ENCODE results near the gene GRIN2C. TPM values are rescaled to one million over a fixed set of nuclear protein-coding genes. Genes with fewer than 3 reads are reported as not detected.

GRIN2C gene
- total and polyA plus RNA-seq, 2 of the 4 experiments (the other 2 are of a cell fraction), result 0.22 TPM; not detected in 1

GRCh38 chr17:74873874-74874614 is 14.4 kb upstream of the GRIN2C start (continued):
- TF ChIP-seq POLR2A (IDR thresholded peaks at IDR 0.05; ENCODE audit: low read depth, low read length), result no peak
- no peak for TF ChIP-seq MAZ (IDR thresholded peaks at IDR 0.05; ENCODE audit: borderline replicate concordance, low read depth, low read length)

GRCh38 chr17:74873037-74873873 is 13.6 kb upstream of the GRIN2C start:
- ATAC-seq (ENCODE audit: low read depth) (peak; percentile 94), DNase-seq (peak; percentile 100)
- Histone ChIP-seq H3K4me3 (ENCODE audit: insufficient read depth, low read depth, low read length) (peak overlapping the region; percentile 73), H3K18ac (ENCODE audit: low read depth, low read length) (peak overlapping the region; percentile 34; the same call in 1 of the 2 replicates), H2BK20ac (ENCODE audit: low read depth, low read length) (no peak overlapping the region), H3K4me2 (ENCODE audit: low read depth, low read length) (peak overlapping the region; percentile 68), H3K4ac (ENCODE audit: low read depth, low read length) (peak overlapping the region; percentile 91), H3K9ac (ENCODE audit: low read depth, low read length) (peak overlapping the region; percentile 86), H2BK15ac (ENCODE audit: low read depth, low read length) (no peak overlapping the region), H4K8ac (ENCODE audit: low read depth in 2 of 2, low read length in 2 of 2) (peak overlapping the region; percentile 64 to 97), H3K36me3 (ENCODE audit: control insufficient read depth, insufficient read depth, low read length) (peaks cover 1% of the 10 kb centered on the region; the same call in 1 of the 2 replicates), H3K23ac (ENCODE audit: low read depth, low read length) (peak overlapping the region; percentile 92), H2BK120ac (ENCODE audit: low read depth, low read length) (no peak overlapping the region), H3K27ac (ENCODE audit: insufficient read depth, low read length) (peak overlapping the region; percentile 82), H2BK5ac (ENCODE audit: low read depth, low read length, poor library complexity, severe bottlenecking) (peak overlapping the region; percentile 73), H4K91ac (ENCODE audit: insufficient read depth, low read depth, low read length) (peak overlapping the region; percentile 80), H2AFZ (replicated peaks; ENCODE audit: low read length, poor library complexity) (peak overlapping the region; percentile 95), H3K27me3 (ENCODE audit: control insufficient read depth, insufficient read depth, low read length) (peaks cover 5% of the 10 kb centered on the region; the same call in 1 of the 2 replicates), H2AK9ac (replicated peaks; ENCODE audit: low read depth, low read length, poor library complexity) (peak overlapping the region; percentile 84), H3K56ac (ENCODE audit: extremely low read depth, insufficient read depth, low read length) (peak overlapping the region; percentile 84), H3K79me1 (ENCODE audit: low read depth in 1 of 2, low read length in 2 of 2) (peaks cover 17 to 35% of the 10 kb centered on the region in 2 experiments; a peak in 3 of 4 replicates), H4K20me1 (ENCODE audit: insufficient read depth, low read length) (0 out of 2 replicates have a peak, but pooled peaks cover 3% of the 10 kb centered on the region), H3K14ac (replicated peaks; ENCODE audit: low read depth, low read length) (peak overlapping the region; percentile 93), H2AK5ac (ENCODE audit: low read depth, low read length) (0 out of 2 replicates have a peak overlapping the region, but pooled peaks have one; percentile 16), H3K9me1 (ENCODE audit: insufficient read depth, low read length) (peaks cover 16% of the 10 kb centered on the region), H3K9me3 (ENCODE audit: control insufficient read depth, insufficient read depth, low read length) (no peaks in the 10 kb centered on the region), H3K4me1 (ENCODE audit: control insufficient read depth, insufficient read depth, low read length) (peaks cover 11% of the 10 kb centered on the region), H4K5ac (ENCODE audit: low read depth, low read length) (peak overlapping the region; percentile 88)
- ChIA-PET CTCF (interaction anchor here (1.0 to 1.2 kb wide), 4 partner anchors 11 to 128 kb away, joined by 3 to 5 read pairs (median 4); no protein-coding TSS in a partner anchor), POLR2A (ENCODE audit: unreplicated experiment) (interaction anchor here (0.8 to 1.2 kb wide), 5 partner anchors 9 to 162 kb away, joined by 3 to 5 read pairs (median 3); no protein-coding TSS in a partner anchor)
- in situ Hi-C loops (cut with MboI; ENCODE audit: low sequenced_read_pairs) (loop anchor here (25.0 kb wide), 1 partner anchor 661 kb away; the partner anchor contains the start of genes RPL38 and TTYH2), intact Hi-C loops (cut with micrococcal nuclease) (no loop called here), dilution Hi-C loops (cut with HindIII; ENCODE audit: low sequenced_read_pairs, unreplicated experiment) (no loop called here)
- 0% methylated on average over 15 of the region's 55 CpGs; no CpG with 5 or more reads in 1 of the 2 experiments for WGBS, 2 experiments (ENCODE audit: extremely low coverage in 2 of 2, insufficient read length in 1 of 2)
- no TSS peak for BruUV-seq (replicated peaks)
- TF ChIP-seq POLR2A (IDR thresholded peaks at IDR 0.05; ENCODE audit: low read depth, low read length), result peak; percentile 97
- TF ChIP-seq MAFK (IDR thresholded peaks at IDR 0.05; ENCODE audit: low read depth, low read length), result no peak
- TF ChIP-seq CTCF (conservative IDR thresholded peaks at IDR 0.05; ENCODE audit: low read depth, low read length), result no peak
- TF ChIP-seq RCOR1 (IDR thresholded peaks at IDR 0.05; ENCODE audit: insufficient replicate concordance, low read length), result no peak
- TF ChIP-seq USF2 (IDR thresholded peaks at IDR 0.05; ENCODE audit: low read depth, low read length), result peak; percentile 99
- TF ChIP-seq CEBPB (IDR thresholded peaks at IDR 0.05; ENCODE audit: low read depth, low read length), result peak; percentile 95
- no peak for TF ChIP-seq RAD21 (IDR thresholded peaks at IDR 0.05; ENCODE audit: low read length)
- peak; percentile 86; the same call in 1 of the 2 replicates for TF ChIP-seq MAZ (IDR thresholded peaks at IDR 0.05; ENCODE audit: borderline replicate concordance, low read depth, low read length)
- peak; percentile 59; the same call in 1 of the 2 replicates for TF ChIP-seq FOS (IDR thresholded peaks at IDR 0.05; ENCODE audit: low read depth, low read length)
- no peak for TF ChIP-seq BHLHE40 (IDR thresholded peaks at IDR 0.05; ENCODE audit: low read depth, low read length)

All from IMR-90 (cell line).